ENCODE measurements around the gene UCK2.

UCK2 gene

GRCh38 chr1:165876121-165876520 is 48.7 kb downstream of the UCK2 start:
- TF ChIP-seq CTCF (IDR thresholded peaks at IDR 0.05; ENCODE audit: insufficient read depth, low read length) = no peak
- no peak for TF ChIP-seq POLR2AphosphoS5 (IDR thresholded peaks at IDR 0.05; ENCODE audit: low read depth)
- no peaks in the 10 kb centered on the region for H3K27me3 ChIP-seq (ENCODE audit: insufficient read depth, poor library complexity, severe bottlenecking)
- no peak overlapping the region for H3K4me3 ChIP-seq (replicated peaks; ENCODE audit: insufficient read depth, low read length)
- no peak for DNase-seq (ENCODE audit: low read depth in 1 of 2, low spot score in 1 of 2)
- peak overlapping the region; percentile 21 for H3K27ac ChIP-seq (replicated peaks)

GRCh38 chr1:165877411-165877810 is 50.0 kb downstream of the UCK2 start:
- H3K27me3 ChIP-seq (ENCODE audit: insufficient read depth, poor library complexity, severe bottlenecking) = no peaks in the 10 kb centered on the region
- TF ChIP-seq SPI1 (IDR thresholded peaks at IDR 0.05; ENCODE audit: borderline replicate concordance, low read depth) = no peak
- no peak overlapping the region for H3K27ac ChIP-seq (replicated peaks)
- H3K4me3 ChIP-seq (replicated peaks; ENCODE audit: insufficient read depth, low read length) = no peak overlapping the region
- DNase-seq (ENCODE audit: low read depth in 1 of 2, low spot score in 1 of 2) = no peak

GRCh38 chr1:165877940-165878556 is 50.6 kb downstream of the UCK2 start:
- H3K27ac ChIP-seq (replicated peaks) = no peak overlapping the region

GRCh38 chr1:165879946-165880345 is 52.5 kb downstream of the UCK2 start:
- H3K4me3 ChIP-seq (replicated peaks; ENCODE audit: insufficient read depth, low read length) = no peak overlapping the region
- no peak overlapping the region for H3K27ac ChIP-seq (replicated peaks)
- no peak for TF ChIP-seq GABPA (IDR thresholded peaks at IDR 0.05; ENCODE audit: low read depth)
- DNase-seq (ENCODE audit: low read depth in 1 of 2, low spot score in 1 of 2) = no peak
- H3K27me3 ChIP-seq (ENCODE audit: insufficient read depth, poor library complexity, severe bottlenecking) = no peaks in the 10 kb centered on the region

More at GRCh38 chr1:165877940-165878556, 50.6 kb downstream of the UCK2 start:
- TF ChIP-seq SPI1 (IDR thresholded peaks at IDR 0.05; ENCODE audit: borderline replicate concordance, low read depth) = peak; percentile 18; the same call in 1 of the 2 replicates
- TF ChIP-seq POLR2AphosphoS5 (IDR thresholded peaks at IDR 0.05; ENCODE audit: low read depth) = no peak
- TF ChIP-seq CTCF (IDR thresholded peaks at IDR 0.05; ENCODE audit: insufficient read depth, low read length) = no peak
- DNase-seq (ENCODE audit: low read depth in 1 of 2, low spot score in 1 of 2) = no peak
- H3K27me3 ChIP-seq (ENCODE audit: insufficient read depth, poor library complexity, severe bottlenecking) = no peaks in the 10 kb centered on the region
- H3K4me3 ChIP-seq (replicated peaks; ENCODE audit: insufficient read depth, low read length) = no peak overlapping the region

- Histone ChIP-seq H3K27ac (replicated peaks) (no peak overlapping the region), H3K27me3 (ENCODE audit: insufficient read depth, poor library complexity, severe bottlenecking) (no peaks in the 10 kb centered on the region), H3K4me3 (replicated peaks; ENCODE audit: insufficient read depth, low read length) (no peak overlapping the region)
- TF ChIP-seq POLR2AphosphoS5 (IDR thresholded peaks at IDR 0.05; ENCODE audit: low read depth) = no peak
- TF ChIP-seq REST (IDR thresholded peaks at IDR 0.05; ENCODE audit: insufficient replicate concordance, low read depth) = no peak
- TF ChIP-seq CTCF (IDR thresholded peaks at IDR 0.05; ENCODE audit: insufficient read depth, low read length) = no peak
- TF ChIP-seq GABPA (IDR thresholded peaks at IDR 0.05; ENCODE audit: low read depth) = no peak
- TF ChIP-seq SPI1 (IDR thresholded peaks at IDR 0.05; ENCODE audit: borderline replicate concordance, low read depth) = no peak
- no peak for DNase-seq (ENCODE audit: low read depth in 1 of 2, low spot score in 1 of 2)
Measured at GRCh38 chr1:165880993-165881392, 53.6 kb downstream of the UCK2 start.
